Measurements from ENCODE around the gene LZTS3.

GRCh38 chr20:3188823-3189413 lies 15.6 kb upstream of the LZTS3 start:
- TF ChIP-seq ZNF687 (IDR thresholded peaks at IDR 0.05) (no peak), CTCF (IDR thresholded peaks at IDR 0.05 in 2 of 3, conservative IDR thresholded peaks at IDR 0.05 in 1 of 3; ENCODE audit: control insufficient read depth in 2 of 3, extremely low read depth in 1 of 3, insufficient read depth in 1 of 3, low read depth in 3 of 3, low read length in 3 of 3) (no peak), MAX (IDR thresholded peaks at IDR 0.05; ENCODE audit: low read depth, low read length) (no peak), CEBPZ (IDR thresholded peaks at IDR 0.05; ENCODE audit: low read depth, low read length) (no peak), ZNF274 (IDR thresholded peaks at IDR 0.05; ENCODE audit: insufficient read depth, insufficient read length) (no peak), EGR1 (IDR thresholded peaks at IDR 0.05; ENCODE audit: borderline replicate concordance in 1 of 2, low read depth in 2 of 2, low read length in 2 of 2) (no peak), ZNF622 (IDR thresholded peaks at IDR 0.05) (no peak), POLR2A (IDR thresholded peaks at IDR 0.05; ENCODE audit: low read depth, low read length) (0 out of 2 replicates have a peak, but pooled peaks have one; percentile 12), ETV6 (conservative IDR thresholded peaks at IDR 0.05 in 1 of 2, IDR thresholded peaks at IDR 0.05 in 1 of 2; ENCODE audit: borderline replicate concordance in 1 of 2, low read depth in 1 of 2) (no peak), ZNF592 (IDR thresholded peaks at IDR 0.05) (no peak), POLR2AphosphoS5 (IDR thresholded peaks at IDR 0.05; ENCODE audit: low read length) (no peak), CHD1 (IDR thresholded peaks at IDR 0.05; ENCODE audit: low read depth, low read length) (no peak)
